Measurements from ENCODE around the gene TXNDC16. TPM values are rescaled to one million over a fixed set of nuclear protein-coding genes. Genes with fewer than 3 reads are reported as not detected.

The TXNDC16 gene
- total and polyA plus RNA-seq, 4 donors = 1.5 to 22.1 (median 3.4) TPM

DNA sequence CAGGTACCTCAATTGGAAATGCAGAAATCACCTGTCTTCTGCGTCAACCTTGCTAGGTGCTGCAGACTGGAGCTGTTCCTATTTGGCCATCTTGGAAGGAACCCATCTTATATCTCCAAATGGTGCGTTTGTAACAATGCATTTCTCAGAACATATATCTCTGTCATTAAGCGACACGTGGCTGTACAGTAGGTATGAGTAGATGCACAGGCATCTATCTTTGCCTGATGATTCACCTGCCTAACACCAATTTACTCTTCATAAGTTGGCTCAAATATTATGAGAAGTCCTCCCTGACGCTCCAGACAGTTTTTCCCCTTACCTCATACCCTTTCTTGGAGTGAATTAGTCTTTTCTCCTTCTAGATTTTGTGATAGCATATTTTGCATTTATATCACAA, 44.6 kb upstream of the TXNDC16 start:
- 88 to 95% methylated on average over 5 of the region's 5 CpGs for WGBS, 2 donors
- TF ChIP-seq, protein P1, sequence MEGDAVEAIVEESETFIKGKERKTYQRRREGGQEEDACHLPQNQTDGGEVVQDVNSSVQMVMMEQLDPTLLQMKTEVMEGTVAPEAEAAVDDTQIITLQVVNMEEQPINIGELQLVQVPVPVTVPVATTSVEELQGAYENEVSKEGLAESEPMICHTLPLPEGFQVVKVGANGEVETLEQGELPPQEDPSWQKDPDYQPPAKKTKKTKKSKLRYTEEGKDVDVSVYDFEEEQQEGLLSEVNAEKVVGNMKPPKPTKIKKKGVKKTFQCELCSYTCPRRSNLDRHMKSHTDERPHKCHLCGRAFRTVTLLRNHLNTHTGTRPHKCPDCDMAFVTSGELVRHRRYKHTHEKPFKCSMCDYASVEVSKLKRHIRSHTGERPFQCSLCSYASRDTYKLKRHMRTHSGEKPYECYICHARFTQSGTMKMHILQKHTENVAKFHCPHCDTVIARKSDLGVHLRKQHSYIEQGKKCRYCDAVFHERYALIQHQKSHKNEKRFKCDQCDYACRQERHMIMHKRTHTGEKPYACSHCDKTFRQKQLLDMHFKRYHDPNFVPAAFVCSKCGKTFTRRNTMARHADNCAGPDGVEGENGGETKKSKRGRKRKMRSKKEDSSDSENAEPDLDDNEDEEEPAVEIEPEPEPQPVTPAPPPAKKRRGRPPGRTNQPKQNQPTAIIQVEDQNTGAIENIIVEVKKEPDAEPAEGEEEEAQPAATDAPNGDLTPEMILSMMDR (IDR thresholded peaks at IDR 0.05; ENCODE audit: control extremely low read depth, extremely low read depth) = no peak
- Histone ChIP-seq H3K27ac (ENCODE audit: low read depth in 1 of 2, low read length in 1 of 2) (no peak overlapping the region), H3K4me1 (ENCODE audit: control insufficient read depth in 5 of 5, insufficient read depth in 5 of 5, low read length in 5 of 5) (no peaks in the 10 kb centered on the region), H3K4me3 (no peak overlapping the region), H3K27me3 (ENCODE audit: control insufficient read depth in 3 of 3, insufficient read depth in 3 of 3, low read length in 2 of 3) (no peaks in the 10 kb centered on the region), H3K36me3 (ENCODE audit: control insufficient read depth in 4 of 4, insufficient read depth in 4 of 4, low read length in 4 of 4) (no peaks in the 10 kb centered on the region), H3K9ac (ENCODE audit: insufficient read depth in 1 of 2, low read length in 2 of 2) (no peak overlapping the region), H3K9me3 (ENCODE audit: control insufficient read depth in 4 of 4, insufficient read depth in 3 of 4, low read length in 3 of 4) (peaks cover 0 to 2% (median 0%) of the 10 kb centered on the region in 4 donors)
- ATAC-seq (ENCODE audit: insufficient read depth, low FRiP score) = no peak
- no peak for DNase-seq

DNA sequence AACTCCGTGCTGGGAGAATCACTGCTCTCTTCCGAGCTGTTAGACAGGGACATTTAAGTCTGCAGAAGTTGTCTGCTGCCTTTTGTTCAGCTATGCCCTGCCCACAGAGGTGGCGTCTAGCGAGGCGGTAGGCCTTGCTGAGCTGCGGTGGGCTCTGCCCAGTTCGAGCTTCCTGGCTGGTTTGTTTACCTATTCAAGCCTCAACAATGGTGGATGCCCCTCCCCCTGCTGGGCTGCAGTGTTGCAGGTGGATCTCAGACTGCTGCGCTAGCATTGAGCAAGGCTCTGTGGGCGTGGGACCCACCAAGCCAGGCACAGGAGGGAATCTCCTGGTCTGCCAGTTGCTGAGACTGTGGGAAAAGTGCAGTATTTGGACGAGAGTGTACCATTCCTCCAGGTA, 44.0 kb upstream of the TXNDC16 start:
- DNase-seq = no peak
- TF ChIP-seq, protein P1 (IDR thresholded peaks at IDR 0.05; ENCODE audit: control extremely low read depth, extremely low read depth) = no peak
- 88 to 90% methylated on average over 10 of the region's 10 CpGs for WGBS, 2 donors
- no peak overlapping the region for H3K9ac ChIP-seq (ENCODE audit: insufficient read depth in 1 of 2, low read length in 2 of 2)
- H3K9me3 ChIP-seq (ENCODE audit: control insufficient read depth in 4 of 4, insufficient read depth in 3 of 4, low read length in 3 of 4) = peaks cover 0 to 2% (median 0%) of the 10 kb centered on the region in 4 donors
- H3K27ac ChIP-seq (ENCODE audit: low read depth in 1 of 2, low read length in 1 of 2) = no peak overlapping the region
- no peaks in the 10 kb centered on the region for H3K27me3 ChIP-seq (ENCODE audit: control insufficient read depth in 3 of 3, insufficient read depth in 3 of 3, low read length in 2 of 3)
- H3K4me3 ChIP-seq = no peak overlapping the region
- H3K36me3 ChIP-seq (ENCODE audit: control insufficient read depth in 4 of 4, insufficient read depth in 4 of 4, low read length in 4 of 4) = no peaks in the 10 kb centered on the region
- H3K4me1 ChIP-seq (ENCODE audit: control insufficient read depth in 5 of 5, insufficient read depth in 5 of 5, low read length in 5 of 5) = no peaks in the 10 kb centered on the region
- no peak for ATAC-seq (ENCODE audit: insufficient read depth, low FRiP score)

DNA sequence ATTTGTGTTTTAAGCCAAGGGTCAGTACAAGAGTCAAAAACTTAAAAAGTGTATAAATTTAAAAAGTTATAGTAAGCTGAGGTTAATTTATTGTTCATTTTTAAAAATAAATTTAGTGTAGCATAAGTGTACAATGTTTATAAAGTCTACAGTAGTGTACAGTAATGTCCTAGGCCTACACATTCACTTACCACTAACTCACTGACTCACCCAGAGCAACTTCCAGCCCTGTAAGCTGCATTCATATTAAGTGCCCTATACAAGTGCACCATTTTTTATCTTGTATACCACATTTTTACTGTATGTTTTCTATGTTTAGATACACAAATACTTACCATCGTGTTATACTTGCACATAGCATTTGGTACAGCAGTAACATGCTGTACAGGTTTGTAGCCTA, 38.0 kb upstream of the TXNDC16 start:
- H3K9me3 ChIP-seq (ENCODE audit: control insufficient read depth in 4 of 4, insufficient read depth in 3 of 4, low read length in 3 of 4) = no peaks in the 10 kb centered on the region
- H3K27ac ChIP-seq (ENCODE audit: low read depth in 1 of 2, low read length in 1 of 2) = no peak overlapping the region
- no peak for DNase-seq
- TF ChIP-seq, protein P1 (IDR thresholded peaks at IDR 0.05; ENCODE audit: control extremely low read depth, extremely low read depth) = no peak
- no peak overlapping the region for H3K9ac ChIP-seq (ENCODE audit: insufficient read depth in 1 of 2, low read length in 2 of 2)
- no peaks in the 10 kb centered on the region for H3K4me1 ChIP-seq (ENCODE audit: control insufficient read depth in 5 of 5, insufficient read depth in 5 of 5, low read length in 5 of 5)
- H3K36me3 ChIP-seq (ENCODE audit: control insufficient read depth in 4 of 4, insufficient read depth in 4 of 4, low read length in 4 of 4) = no peaks in the 10 kb centered on the region
- no peak overlapping the region for H3K4me3 ChIP-seq
- no peaks in the 10 kb centered on the region for H3K27me3 ChIP-seq (ENCODE audit: control insufficient read depth in 3 of 3, insufficient read depth in 3 of 3, low read length in 2 of 3)
- no peak for ATAC-seq (ENCODE audit: insufficient read depth, low FRiP score)
- 90 to 97% methylated on average over 1 of the region's 1 CpG for WGBS, 2 donors

DNA sequence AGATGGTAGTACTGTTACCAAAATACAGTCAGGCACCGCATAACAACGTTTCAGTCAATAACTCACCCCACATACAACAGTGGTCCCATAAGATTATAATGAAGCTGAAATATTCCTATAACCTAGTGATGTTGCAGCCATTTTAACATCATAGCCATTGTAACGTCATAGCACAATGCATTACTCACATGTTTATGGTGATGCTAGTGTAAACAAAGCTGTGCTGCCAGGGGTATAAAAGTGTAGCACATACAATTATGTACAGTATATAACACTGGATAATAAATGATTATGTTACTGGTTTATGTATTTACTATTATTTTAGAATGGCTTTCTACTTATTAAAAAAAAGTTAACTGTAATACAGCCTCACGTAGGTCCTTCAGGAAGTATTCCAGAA, 37.3 kb upstream of the TXNDC16 start:
- Histone ChIP-seq H3K9ac (ENCODE audit: insufficient read depth in 1 of 2, low read length in 2 of 2) (no peak overlapping the region), H3K27ac (ENCODE audit: low read depth in 1 of 2, low read length in 1 of 2) (no peak overlapping the region), H3K9me3 (ENCODE audit: control insufficient read depth in 4 of 4, insufficient read depth in 3 of 4, low read length in 3 of 4) (no peaks in the 10 kb centered on the region), H3K36me3 (ENCODE audit: control insufficient read depth in 4 of 4, insufficient read depth in 4 of 4, low read length in 4 of 4) (no peaks in the 10 kb centered on the region), H3K27me3 (ENCODE audit: control insufficient read depth in 3 of 3, insufficient read depth in 3 of 3, low read length in 2 of 3) (no peaks in the 10 kb centered on the region), H3K4me3 (no peak overlapping the region), H3K4me1 (ENCODE audit: control insufficient read depth in 5 of 5, insufficient read depth in 5 of 5, low read length in 5 of 5) (no peaks in the 10 kb centered on the region)
- TF ChIP-seq, protein P1 (IDR thresholded peaks at IDR 0.05; ENCODE audit: control extremely low read depth, extremely low read depth) = no peak
- ATAC-seq (ENCODE audit: insufficient read depth, low FRiP score) = no peak
- 73 to 75% methylated on average over 4 of the region's 4 CpGs for WGBS, 2 donors
- no peak for DNase-seq

Data from lung (tissue), 12 donors.